ENCODE measurements around the gene MSLN.
"Not testable (repeated sequence)": the region's sequence is repeated elsewhere in the genome, so short reads cannot be mapped to it uniquely, and the experiment has no call there.

Gene MSLN

GRCh38 chr16:735982-736453 is 24.5 kb upstream of the MSLN start:
- no peak for DNase-seq

- no peak for DNase-seq
Observed at GRCh38 chr16:736936-737481, 23.5 kb upstream of the MSLN start.

- DNase-seq: no peak
Observed at GRCh38 chr16:739560-740458, 20.7 kb upstream of the MSLN start.

- no peak for DNase-seq
Observed at GRCh38 chr16:740459-740763, 20.1 kb upstream of the MSLN start.

GRCh38 chr16:740764-741505 is 19.6 kb upstream of the MSLN start, which contains the start of gene CIAO3:
TSS of gene CIAO3 (minus strand) at chr16:740997. CDS start at chr16:740985, 12 bp downstream.
- peak; percentile 92 for DNase-seq

GRCh38 chr16:741986-742629 is 18.4 kb upstream of the MSLN start:
- no peak for DNase-seq

GRCh38 chr16:742894-743293 is 17.6 kb upstream of the MSLN start:
- not testable (repeated sequence) for DNase-seq

GRCh38 chr16:743794-744500 is 16.6 kb upstream of the MSLN start:
- DNase-seq: no peak

- no peak for DNase-seq
Observed at GRCh38 chr16:745739-746138, 14.8 kb upstream of the MSLN start.

GRCh38 chr16:746637-747036 is 13.9 kb upstream of the MSLN start:
- DNase-seq: no peak

GRCh38 chr16:747978-748746 is 12.4 kb upstream of the MSLN start:
- DNase-seq: no peak

GRCh38 chr16:749010-749409 is 11.5 kb upstream of the MSLN start:
- no peak for DNase-seq

- DNase-seq: no peak
Observed at GRCh38 chr16:750485-750884, 10.0 kb upstream of the MSLN start.

GRCh38 chr16:751152-752006 is 9.2 kb upstream of the MSLN start:
- no peak for DNase-seq

- no peak for DNase-seq
Observed at GRCh38 chr16:752007-752312, 8.6 kb upstream of the MSLN start.

GRCh38 chr16:754121-754607 is 6.4 kb upstream of the MSLN start:
- not testable (repeated sequence) for DNase-seq

GRCh38 chr16:754656-755055 is 5.9 kb upstream of the MSLN start:
- DNase-seq: no peak

- no peak for DNase-seq
Observed at GRCh38 chr16:756428-756827, 4.1 kb upstream of the MSLN start.

- no peak for DNase-seq
Observed at GRCh38 chr16:759110-759910, 1.2 kb upstream of the MSLN start.

GRCh38 chr16:760065-760464 is 469 bp upstream of the MSLN start:
- no peak for DNase-seq

Data from CD4-positive, alpha-beta T cell treated with Interleukin-17A for 1 hour (primary cell).